ENCODE results near the gene WNT4. TPM values are rescaled to one million over a fixed set of nuclear protein-coding genes. Genes with fewer than 3 reads are reported as not detected.

WNT4 gene
- total RNA-seq, 4 donors from 2014 or later, result 0.42 to 1.1 TPM; not detected in 2

- Histone ChIP-seq H3K36me3 (peaks cover 0 to 28% of the 10 kb centered on the region in 2 donors), H3K4me1 (peaks cover 57 to 59% of the 10 kb centered on the region in 2 donors), H3K27ac (peak overlapping the region in 3 of 4 donors; percentile 38 to 58 (median 49)), H3K27me3 (no peaks in the 10 kb centered on the region), H3K4me3 (no peak overlapping the region), H3K9me3 (no peaks in the 10 kb centered on the region)
- in situ Hi-C loops (cut with MboI; ENCODE audit: low sequenced_read_pairs in 4 of 4) (no loop called here), intact Hi-C loops (cut with DNase I; ENCODE audit: low total_unique reads) (no loop called here)
- ATAC-seq (no peak), DNase-seq (no peak)
- no peak for TF ChIP-seq POLR2A (IDR thresholded peaks at IDR 0.05)
- no peak for TF ChIP-seq CTCF (IDR thresholded peaks at IDR 0.05 in 4 of 5, conservative IDR thresholded peaks at IDR 0.05 in 1 of 5)
Measured at GRCh38 chr1:22078133-22078532, 64.8 kb downstream of the WNT4 start.

DNA sequence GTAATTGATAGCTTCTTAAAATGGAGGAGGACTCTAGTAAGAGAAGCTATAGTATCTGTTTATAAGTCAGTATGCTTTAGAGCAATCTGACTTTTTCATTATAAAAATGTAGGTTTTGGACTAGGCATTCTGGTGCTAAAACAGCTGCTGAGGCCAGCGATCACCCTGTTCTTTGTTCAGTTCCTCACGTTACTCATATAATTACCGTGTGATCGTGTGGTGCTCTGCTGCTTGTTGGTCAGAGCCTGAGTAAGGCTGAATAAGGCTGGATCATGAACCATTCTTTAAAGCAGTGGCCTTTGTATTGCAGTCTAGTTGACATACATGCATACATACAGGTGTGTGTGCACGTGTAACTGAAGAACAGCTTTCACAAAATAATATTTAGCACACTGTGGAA is 65.2 kb downstream of the WNT4 start:
- TF ChIP-seq POLR2A (IDR thresholded peaks at IDR 0.05) (no peak), CTCF (IDR thresholded peaks at IDR 0.05 in 4 of 5, conservative IDR thresholded peaks at IDR 0.05 in 1 of 5) (no peak)
- ATAC-seq (peak; percentile 22 to 67), DNase-seq (no peak)
- intact Hi-C loops (cut with DNase I; ENCODE audit: low total_unique reads) (no loop called here), in situ Hi-C loops (cut with MboI; ENCODE audit: low sequenced_read_pairs in 4 of 4) (no loop called here)
- Histone ChIP-seq H3K27me3 (no peaks in the 10 kb centered on the region), H3K4me3 (no peak overlapping the region), H3K4me1 (peaks cover 60 to 61% of the 10 kb centered on the region in 2 donors), H3K9me3 (no peaks in the 10 kb centered on the region), H3K36me3 (peaks cover 0 to 26% of the 10 kb centered on the region in 2 donors), H3K27ac (peak overlapping the region in 3 of 4 donors; percentile 49 to 58 (median 49))

- ATAC-seq, result no peak
- H3K27me3 ChIP-seq, result no peaks in the 10 kb centered on the region
- peaks cover 63 to 73% of the 10 kb centered on the region in 2 donors for H3K4me1 ChIP-seq
- no peak for TF ChIP-seq POLR2A (IDR thresholded peaks at IDR 0.05)
- no peak for TF ChIP-seq CTCF (IDR thresholded peaks at IDR 0.05 in 4 of 5, conservative IDR thresholded peaks at IDR 0.05 in 1 of 5)
- H3K4me3 ChIP-seq, result no peak overlapping the region
- in situ Hi-C loops (cut with MboI; ENCODE audit: low sequenced_read_pairs in 4 of 4) (no loop called here), intact Hi-C loops (cut with DNase I; ENCODE audit: low total_unique reads) (no loop called here)
- no peaks in the 10 kb centered on the region for H3K9me3 ChIP-seq
- H3K27ac ChIP-seq, result no peak overlapping the region
- no peak for DNase-seq
- H3K36me3 ChIP-seq, result peaks cover 0 to 12% of the 10 kb centered on the region in 2 donors
Measured at GRCh38 chr1:22076346-22076745, 66.6 kb downstream of the WNT4 start.

- intact Hi-C loops (cut with DNase I; ENCODE audit: low total_unique reads) (no loop called here), in situ Hi-C loops (cut with MboI; ENCODE audit: low sequenced_read_pairs in 4 of 4) (no loop called here)
- no peaks in the 10 kb centered on the region for H3K27me3 ChIP-seq
- no peaks in the 10 kb centered on the region for H3K9me3 ChIP-seq
- no peak overlapping the region for H3K4me3 ChIP-seq
- ATAC-seq, result no peak
- no peak for DNase-seq
- H3K27ac ChIP-seq, result peak overlapping the region in 2 of 4 donors; percentile 48 to 58
- no peak for TF ChIP-seq POLR2A (IDR thresholded peaks at IDR 0.05)
- peaks cover 63 to 72% of the 10 kb centered on the region in 2 donors for H3K4me1 ChIP-seq
- peaks cover 0 to 10% of the 10 kb centered on the region in 2 donors for H3K36me3 ChIP-seq
Measured at GRCh38 chr1:22075718-22076117, 67.2 kb downstream of the WNT4 start.

GRCh38 chr1:22074803-22075202 is 68.1 kb downstream of the WNT4 start:
- intact Hi-C loops (cut with DNase I; ENCODE audit: low total_unique reads), result no loop called here
- peak in 1 of 2 donors; percentile 34 for ATAC-seq
- H3K27ac ChIP-seq, result peak overlapping the region in 3 of 4 donors; percentile 48 to 58 (median 48)
- no peaks in the 10 kb centered on the region for H3K9me3 ChIP-seq
- H3K36me3 ChIP-seq, result peaks cover 0 to 10% of the 10 kb centered on the region in 2 donors
- H3K4me3 ChIP-seq, result no peak overlapping the region
- in situ Hi-C loops (cut with MboI; ENCODE audit: low sequenced_read_pairs in 4 of 4), result no loop called here
- no peak for DNase-seq
- TF ChIP-seq POLR2A (IDR thresholded peaks at IDR 0.05) (no peak), CTCF (IDR thresholded peaks at IDR 0.05 in 4 of 5, conservative IDR thresholded peaks at IDR 0.05 in 1 of 5) (no peak)
- H3K27me3 ChIP-seq, result no peaks in the 10 kb centered on the region
- peaks cover 65 to 75% of the 10 kb centered on the region in 2 donors for H3K4me1 ChIP-seq

Data from gastrocnemius medialis (tissue), 4 donors.